Activated CD8-positive, alpha-beta memory T cell treated with anti-CD3 and anti-CD28 coated beads for 36 hours (primary cell): ENCODE measurements around the gene WFIKKN2. TPM values are rescaled to one million over a fixed set of nuclear protein-coding genes. Genes with fewer than 3 reads are reported as not detected.

ENCODE experiments used
- CTCF ChIA-PET: fragments of 350-600 bp; sonication (Branson Sonifier 250); formaldehyde crosslinking; loops from one replicate; lab custom pipeline; 2021; ENCODE audit warnings: antibody characterized with exemption; lab: Charles Lee
- POLR2A ChIA-PET: fragments of 350-600 bp; sonication (Branson Sonifier 250); formaldehyde crosslinking; loops from one replicate; lab custom pipeline; 2021; ENCODE audit warnings: antibody characterized with exemption; lab: Charles Lee
- total RNA-seq, 2 experiments: library from RNA; stranded (reverse); gene quantifications; one replicate each; pipeline ENCODE4 v1.2.3, GENCODE V29; 2021

The WFIKKN2 gene
- total RNA-seq, 2 experiments from 2014 or later: not detected

DNA sequence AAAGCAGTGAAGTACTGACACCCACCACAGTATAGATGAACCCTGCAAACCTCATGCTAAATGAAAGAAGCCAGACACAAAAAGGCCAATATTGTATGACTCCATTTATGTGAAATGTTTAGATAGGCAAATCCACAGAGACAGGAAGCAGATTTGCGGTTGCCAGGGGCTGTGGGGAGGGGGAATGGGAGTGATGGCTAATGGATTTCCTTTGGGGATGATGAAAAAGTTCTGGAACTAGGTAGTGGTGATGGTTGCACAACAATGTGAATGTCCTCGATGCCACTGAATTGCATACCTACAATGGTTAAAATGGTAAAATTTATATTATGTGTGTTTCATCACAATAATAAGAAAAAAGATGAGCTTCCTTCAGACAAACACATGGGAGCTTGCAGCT is 28.4 kb upstream of the WFIKKN2 start:
- CTCF ChIA-PET: interaction anchor here (0.6 to 1.1 kb wide), 2 partner anchors 35 to 46 kb away, joined by 3 read pairs; no protein-coding TSS in a partner anchor
- POLR2A ChIA-PET: no interaction called here

- CTCF ChIA-PET: no interaction called here
- POLR2A ChIA-PET: no interaction called here
These were observed 27.7 kb upstream of the WFIKKN2 start for GRCh38 chr17:50807675-50808074.

DNA sequence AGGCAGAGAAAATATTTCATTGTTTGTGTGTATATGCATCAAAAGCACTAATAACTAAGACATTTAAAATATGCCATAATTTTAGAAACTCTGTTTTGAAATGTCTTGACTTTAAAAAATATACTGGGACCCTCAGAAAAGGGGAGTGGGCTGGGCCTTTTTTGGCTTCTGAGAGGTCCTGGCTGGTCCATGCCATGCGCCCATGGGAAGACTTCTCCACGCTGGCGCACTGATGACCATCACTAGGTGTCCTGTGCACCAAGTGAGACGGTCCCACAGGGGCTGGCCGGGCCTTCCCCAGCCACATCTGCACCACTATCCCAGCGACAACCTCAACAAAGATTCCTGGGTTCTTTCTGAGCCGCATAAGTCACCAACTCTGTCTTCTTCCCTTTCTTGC is 27.0 kb upstream of the WFIKKN2 start:
- POLR2A ChIA-PET: no interaction called here
- CTCF ChIA-PET: no interaction called here

GRCh38 chr17:50808888-50809287 is 26.5 kb upstream of the WFIKKN2 start:
- ChIA-PET CTCF (interaction anchor here (1.1 kb wide), 1 partner anchor 37 kb away, joined by 3 read pairs; no protein-coding TSS in a partner anchor), POLR2A (no interaction called here)

DNA sequence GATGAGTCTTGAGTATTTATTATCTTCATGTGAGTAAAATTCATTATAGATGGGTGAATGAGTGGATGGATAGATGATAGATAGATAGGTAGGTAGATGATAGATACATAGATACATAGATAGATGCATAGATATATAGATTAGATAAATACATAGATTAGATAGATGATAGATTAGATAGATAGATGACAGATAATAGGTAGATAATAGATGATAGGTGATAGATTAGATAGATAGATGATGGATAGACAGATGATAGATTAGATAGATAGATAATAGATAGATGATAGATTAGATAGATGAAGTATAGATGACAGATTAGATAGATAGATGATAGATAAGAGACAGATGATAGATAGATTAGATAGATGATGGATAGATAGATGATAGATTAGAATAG is 21.8 kb upstream of the WFIKKN2 start:
- ChIA-PET CTCF (no interaction called here), POLR2A (no interaction called here)

GRCh38 chr17:50815400-50815799 is 20.0 kb upstream of the WFIKKN2 start:
- POLR2A ChIA-PET: no interaction called here
- CTCF ChIA-PET: interaction anchor here (1.7 kb wide), 1 partner anchor 10 kb away, joined by 3 read pairs; no protein-coding TSS in a partner anchor

DNA sequence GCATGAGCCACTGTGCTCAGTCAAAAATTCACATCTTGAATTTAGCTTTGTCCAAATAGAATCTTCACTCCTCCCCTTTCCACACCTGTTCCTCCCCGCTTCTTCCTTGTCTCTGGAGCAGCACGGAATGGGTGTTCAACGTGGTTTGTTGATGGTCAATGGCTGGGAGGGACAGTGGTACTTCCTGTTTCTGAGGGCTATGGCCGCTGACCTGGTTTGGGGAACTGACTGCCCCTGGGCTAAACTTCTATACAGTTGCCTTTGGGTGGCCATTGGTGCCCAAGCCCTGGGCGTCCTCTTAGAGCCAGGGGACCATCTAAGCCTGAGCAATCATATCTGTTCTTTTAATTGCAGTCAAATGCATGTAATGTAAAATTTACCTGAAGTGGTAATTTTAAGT is 19.1 kb upstream of the WFIKKN2 start:
- ChIA-PET POLR2A (no interaction called here), CTCF (interaction anchor here (0.8 to 1.5 kb wide), 6 partner anchors 14 to 162 kb away, joined by 3 to 5 read pairs (median 4); no protein-coding TSS in a partner anchor)

- CTCF ChIA-PET: interaction anchor here (0.8 to 1.6 kb wide), 9 partner anchors 13 to 161 kb away, joined by 3 to 6 read pairs (median 4); no protein-coding TSS in a partner anchor
- POLR2A ChIA-PET: no interaction called here
These were observed 18.3 kb upstream of the WFIKKN2 start for GRCh38 chr17:50816771-50817751.

DNA sequence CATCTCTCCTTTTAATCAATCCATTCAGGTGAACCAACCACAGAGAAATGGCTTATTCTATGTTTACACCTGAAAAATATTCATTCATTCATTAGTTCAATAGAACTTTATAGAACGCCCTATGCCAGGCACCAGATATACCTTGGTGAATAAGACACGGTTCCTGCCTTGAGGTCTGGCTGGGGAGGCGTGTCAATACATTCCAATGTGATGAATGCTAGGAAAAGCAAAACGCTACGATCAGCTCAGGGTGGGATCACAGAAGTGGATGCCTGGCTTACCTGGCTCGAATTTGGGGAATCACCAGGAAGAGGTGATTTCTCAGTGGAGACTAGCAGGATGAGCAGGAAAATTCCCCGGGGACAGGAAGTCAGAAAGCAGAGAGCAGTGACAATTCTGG is 17.5 kb upstream of the WFIKKN2 start:
- CTCF ChIA-PET: interaction anchor here (1.3 to 1.6 kb wide), 5 partner anchors 12 to 142 kb away, joined by 3 to 6 read pairs (median 5); no protein-coding TSS in a partner anchor
- POLR2A ChIA-PET: no interaction called here

- CTCF ChIA-PET: interaction anchor here (1.6 kb wide), 1 partner anchor 34 kb away, joined by 6 read pairs; no protein-coding TSS in a partner anchor
- POLR2A ChIA-PET: no interaction called here
These were observed 17.1 kb upstream of the WFIKKN2 start for GRCh38 chr17:50818261-50818660.

- ChIA-PET CTCF (no interaction called here), POLR2A (no interaction called here)
These were observed 16.3 kb upstream of the WFIKKN2 start for GRCh38 chr17:50818921-50819657.

GRCh38 chr17:50820651-50821050 is 14.7 kb upstream of the WFIKKN2 start:
- ChIA-PET CTCF (no interaction called here), POLR2A (no interaction called here)

- ChIA-PET POLR2A (no interaction called here), CTCF (no interaction called here)
These were observed 12.8 kb upstream of the WFIKKN2 start for GRCh38 chr17:50822550-50822949.

DNA sequence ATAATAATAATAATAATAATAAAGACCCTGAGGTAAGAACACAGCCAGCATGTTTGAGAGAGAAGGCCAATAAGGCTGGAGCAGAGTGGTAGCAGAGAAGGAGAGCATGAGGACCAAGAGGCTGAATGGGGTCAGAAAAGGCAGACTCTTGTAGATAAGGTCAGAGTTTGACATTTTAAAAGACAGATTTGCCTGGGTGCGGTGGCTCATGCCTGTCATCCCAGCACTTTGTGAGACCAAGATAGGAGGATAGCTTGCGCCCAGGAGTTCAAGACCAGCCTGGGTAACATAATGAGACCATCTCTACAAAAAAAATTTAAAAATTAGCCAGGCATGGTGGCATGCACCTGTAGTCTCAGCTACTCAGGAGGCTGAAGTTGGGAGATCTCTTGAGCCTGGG is 11.0 kb upstream of the WFIKKN2 start:
- POLR2A ChIA-PET: no interaction called here

DNA sequence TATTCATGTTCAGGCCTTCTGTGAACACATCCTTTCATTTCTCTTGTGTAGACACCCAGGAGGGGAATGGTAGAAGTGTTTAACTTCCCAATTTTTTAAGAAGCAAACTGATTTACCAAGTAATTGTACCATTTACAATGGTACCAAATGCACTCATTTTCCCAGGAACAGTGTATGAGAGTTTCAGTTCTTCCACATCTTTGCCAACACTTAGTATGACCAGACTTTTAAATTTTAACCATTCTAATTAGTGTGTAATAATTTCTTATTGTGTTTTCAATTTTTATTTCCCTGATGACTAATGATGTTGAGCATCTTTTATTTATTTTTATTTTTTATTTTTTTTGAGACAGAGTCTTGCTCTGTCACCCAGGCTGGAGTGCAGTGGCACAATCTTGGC is 10.2 kb upstream of the WFIKKN2 start:
- ChIA-PET POLR2A (no interaction called here), CTCF (interaction anchor here (0.6 to 1.7 kb wide), 4 partner anchors 17 to 318 kb away, joined by 3 to 5 read pairs (median 4); no protein-coding TSS in a partner anchor)

More for the DNA sequence above, 11.0 kb upstream of the WFIKKN2 start:
- CTCF ChIA-PET: interaction anchor here (0.6 to 1.7 kb wide), 4 partner anchors 18 to 317 kb away, joined by 3 to 5 read pairs (median 4); no protein-coding TSS in a partner anchor

DNA sequence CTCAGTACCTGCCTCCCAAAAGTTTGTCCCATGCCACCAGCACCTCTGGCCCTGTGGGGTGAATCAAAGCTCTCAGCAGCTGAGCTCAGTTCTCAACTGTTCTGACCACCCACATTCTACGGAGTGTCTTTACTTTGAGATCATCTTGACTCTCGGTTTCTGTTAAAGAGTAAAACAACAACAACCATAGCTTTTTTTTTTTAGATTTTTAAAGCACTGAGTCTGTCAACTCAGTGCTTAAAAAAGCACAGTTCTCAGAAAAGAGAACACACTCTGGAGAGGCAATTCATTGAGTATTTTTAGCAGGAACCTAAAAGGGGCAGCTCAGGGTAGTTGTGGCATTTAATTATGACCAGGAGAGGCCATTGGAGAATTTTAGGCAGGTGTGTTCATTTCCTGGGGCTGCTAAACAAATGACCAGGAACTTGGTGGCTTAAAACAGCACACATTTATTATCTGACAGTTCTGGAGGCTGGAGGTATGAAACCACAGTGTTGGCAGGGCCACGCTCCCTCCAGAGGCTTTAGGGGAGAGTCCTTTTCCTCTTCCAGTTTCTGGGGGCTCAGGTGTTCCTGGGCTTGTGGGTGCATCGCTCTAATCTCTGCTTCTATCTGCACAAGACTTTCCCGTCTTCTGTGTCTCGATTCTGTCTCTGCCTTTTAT is 6.7 kb upstream of the WFIKKN2 start:
- ChIA-PET POLR2A (no interaction called here), CTCF (interaction anchor here (0.6 to 1.3 kb wide), 4 partner anchors 10 to 148 kb away, joined by 3 to 6 read pairs (median 3); no protein-coding TSS in a partner anchor)

DNA sequence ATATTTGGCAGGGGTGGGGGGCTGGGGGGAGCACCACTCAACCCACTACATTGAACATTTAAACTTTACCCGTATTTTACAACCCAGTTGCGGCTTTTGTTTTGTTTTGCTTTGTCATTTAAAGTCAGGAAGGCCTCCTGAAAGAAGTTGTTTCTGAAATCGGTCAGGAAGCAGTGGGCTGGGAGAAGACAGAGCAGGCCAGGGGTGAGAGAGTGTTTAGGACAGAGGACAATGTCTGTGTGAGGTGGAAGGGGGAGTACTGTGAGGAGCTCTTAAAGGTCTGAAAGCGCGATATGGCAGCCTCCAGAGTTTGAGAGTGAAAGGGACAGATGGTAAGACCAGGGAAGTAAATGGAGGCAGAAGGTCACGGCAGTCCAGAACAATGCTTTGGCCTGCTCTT is 6.1 kb upstream of the WFIKKN2 start:
- CTCF ChIA-PET: interaction anchor here (0.6 to 1.8 kb wide), 3 partner anchors 12 to 149 kb away, joined by 3 to 5 read pairs (median 3); no protein-coding TSS in a partner anchor
- POLR2A ChIA-PET: no interaction called here

GRCh38 chr17:50830352-50830751 is 5.0 kb upstream of the WFIKKN2 start:
- ChIA-PET POLR2A (no interaction called here), CTCF (interaction anchor here (1.8 kb wide), 1 partner anchor 13 kb away, joined by 5 read pairs; no protein-coding TSS in a partner anchor)

GRCh38 chr17:50830994-50831393 is 4.4 kb upstream of the WFIKKN2 start:
- CTCF ChIA-PET: interaction anchor here (1.8 kb wide), 1 partner anchor 14 kb away, joined by 5 read pairs; no protein-coding TSS in a partner anchor

More at GRCh38 chr17:50830994-50831393, 4.4 kb upstream of the WFIKKN2 start:
- POLR2A ChIA-PET: no interaction called here
